Activated T-cell treated with anti-CD3 and anti-CD28 coated beads for 48 hours (primary cell): ENCODE results near the gene PTPN1.
"Not testable (repeated sequence)": the region's sequence is repeated elsewhere in the genome, so short reads cannot be mapped to it uniquely, and the experiment has no call there.

Experiments
- DNase-seq: peaks from one replicate; pipeline ENCODE4 v3.0.0-alpha.2; 2020; ENCODE audit warnings: low read depth

The PTPN1 gene

DNA sequence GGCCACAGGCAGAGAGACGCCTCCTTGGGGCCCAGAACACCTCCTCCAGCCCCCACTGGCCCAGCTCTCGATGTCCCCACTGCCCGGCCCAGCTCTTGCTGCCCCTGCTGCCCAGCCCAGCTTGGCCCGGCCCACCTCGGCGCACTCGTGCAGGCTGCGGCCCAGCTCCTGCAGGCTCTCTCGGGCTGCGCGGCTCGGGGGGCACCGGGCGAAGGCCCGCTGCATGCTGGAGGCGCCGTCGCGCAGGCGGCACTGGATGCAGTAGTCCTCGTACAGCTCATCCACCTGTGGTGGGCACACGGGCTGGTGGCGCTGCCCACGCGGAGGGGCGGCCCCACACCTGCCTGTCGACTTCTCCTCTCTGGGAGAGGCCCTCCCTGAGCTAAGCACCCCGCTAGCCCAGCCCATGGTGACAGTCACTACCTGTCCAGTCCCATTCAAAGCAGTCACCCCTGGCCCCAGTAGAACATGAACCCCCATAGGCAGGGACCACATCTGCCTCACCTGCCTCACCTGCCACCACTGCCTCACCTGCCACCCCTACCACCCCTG is 99.3 kb downstream of the PTPN1 start:
- no peak for DNase-seq

DNA sequence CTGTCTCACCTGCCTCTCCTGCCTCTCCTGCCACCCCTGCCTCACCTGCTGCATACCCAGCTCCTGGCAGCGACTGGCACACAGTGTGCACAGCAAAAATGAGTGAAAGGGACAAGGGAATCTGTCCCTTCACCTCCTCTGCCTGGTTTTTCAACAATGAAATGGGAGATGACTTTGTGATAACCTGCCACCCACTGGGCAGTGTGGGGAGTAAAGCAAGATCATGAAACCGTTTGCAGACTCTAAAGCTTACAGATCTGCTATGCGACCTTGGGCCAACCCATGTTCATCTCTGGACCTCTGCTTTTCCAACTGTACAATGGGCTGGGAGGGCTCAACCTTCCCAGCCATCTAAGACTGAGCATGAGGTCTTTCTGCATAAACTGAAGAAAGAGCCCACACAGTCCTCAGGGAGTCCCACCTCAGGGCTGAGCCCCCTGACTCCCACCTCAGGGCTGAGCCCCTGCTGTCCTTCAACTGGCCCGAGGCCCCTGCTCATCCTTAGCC is 100.1 kb downstream of the PTPN1 start:
- DNase-seq: no peak

DNA sequence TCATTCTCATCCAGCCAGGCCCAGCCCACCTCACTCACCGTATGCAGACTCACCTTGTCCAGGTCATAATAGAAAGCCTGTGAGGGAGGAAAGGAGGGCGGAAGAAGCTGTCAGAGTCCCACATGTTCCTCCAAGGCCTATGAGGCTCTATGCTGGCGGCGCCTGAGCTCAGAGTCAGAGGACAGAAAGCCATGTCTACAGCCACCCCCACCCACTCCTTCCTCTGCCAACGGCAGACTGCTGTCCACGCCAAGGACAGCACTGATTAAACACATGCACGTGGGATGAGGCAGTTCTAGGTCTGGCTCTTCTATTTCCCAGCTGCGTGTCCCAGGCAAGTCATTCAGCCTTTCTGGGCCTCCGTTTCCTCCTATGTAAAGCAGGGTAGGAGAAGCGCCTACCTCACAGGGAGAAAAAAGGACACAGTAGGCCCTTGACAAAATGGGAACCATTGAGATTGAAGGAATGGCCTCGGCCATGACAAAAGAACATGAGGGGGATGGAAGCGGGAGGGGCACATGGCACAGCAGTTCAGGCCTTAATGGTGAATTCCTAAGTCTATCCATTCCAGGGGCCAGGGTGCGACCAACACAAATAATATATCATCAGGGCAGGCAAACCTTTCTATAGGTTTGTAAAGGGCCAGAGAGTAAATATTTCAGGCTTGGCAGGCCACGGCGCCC is 101.1 kb downstream of the PTPN1 start:
- no peak for DNase-seq

DNA sequence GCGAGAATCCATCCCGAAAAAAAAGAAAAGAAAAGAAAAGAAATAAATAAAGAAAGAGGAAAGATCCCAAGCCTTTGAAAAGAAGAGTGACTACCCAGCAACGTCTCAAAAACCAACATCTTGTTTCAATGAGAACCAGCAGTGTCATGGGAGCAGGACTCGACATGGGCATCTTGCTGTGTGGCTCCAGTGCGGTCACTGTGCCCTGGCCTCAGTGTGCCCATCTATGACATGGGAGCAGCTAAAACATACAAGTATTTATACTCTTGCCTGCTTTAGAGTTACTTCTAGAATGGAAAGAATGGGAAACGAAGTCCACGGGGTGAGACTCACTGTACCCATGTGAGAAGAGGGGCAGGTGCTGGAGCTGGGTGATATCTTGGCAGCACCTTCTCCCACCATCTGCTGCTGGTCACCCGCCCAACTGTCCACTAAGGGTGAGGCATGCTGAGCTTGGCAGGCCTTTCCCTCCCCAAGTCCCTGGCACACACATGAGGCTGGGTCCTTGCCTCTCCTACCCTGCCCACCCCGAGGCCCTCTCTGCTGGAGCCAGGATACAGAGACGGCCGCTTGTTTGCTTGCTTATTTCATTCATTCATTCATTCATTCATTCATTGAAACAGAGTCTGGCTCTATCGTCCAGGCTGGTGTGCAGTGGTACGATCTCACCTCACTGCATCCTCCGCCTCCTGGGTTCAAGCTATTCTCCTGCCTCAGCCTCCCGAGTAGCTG is 103.4 kb downstream of the PTPN1 start:
- DNase-seq: no peak

DNA sequence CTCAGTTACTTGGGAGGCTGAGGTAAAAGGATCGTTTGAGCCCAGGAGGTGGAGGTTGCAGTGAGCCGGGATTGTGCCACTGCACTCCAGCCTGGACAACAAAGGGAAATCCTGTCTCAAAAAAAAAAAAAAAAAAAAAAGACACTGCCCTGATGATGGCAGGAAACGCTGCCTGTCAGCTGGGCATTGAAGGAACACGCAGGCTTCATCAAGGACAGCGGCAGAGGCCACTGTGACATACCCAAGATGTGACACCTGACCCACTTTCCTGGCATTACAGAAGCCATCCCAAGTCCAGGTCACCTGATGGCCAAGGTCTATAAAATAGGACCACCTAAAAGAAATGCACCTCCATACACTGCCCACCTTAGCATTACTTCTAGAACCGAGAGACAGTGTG is 105.2 kb downstream of the PTPN1 start:
- DNase-seq: no peak

DNA sequence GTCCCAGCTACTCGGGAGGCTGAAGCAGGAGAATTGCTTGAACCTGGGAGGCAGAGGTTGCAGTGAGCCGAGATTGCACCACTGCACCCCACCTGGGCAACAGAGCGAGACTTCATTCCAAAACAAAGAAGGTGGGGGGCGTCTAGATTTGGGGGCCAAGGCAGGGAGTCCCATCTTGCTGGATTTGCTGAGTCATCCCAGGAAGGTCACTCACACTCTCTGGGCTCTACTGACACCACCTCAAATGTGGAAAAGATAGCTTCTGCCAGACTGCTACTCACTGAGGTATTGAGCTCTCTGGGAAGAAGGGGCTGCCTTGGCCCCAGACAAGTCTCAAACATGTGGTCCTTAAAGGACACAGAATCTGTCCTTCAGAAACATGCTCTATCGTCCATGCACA is 106.8 kb downstream of the PTPN1 start:
- DNase-seq: no peak

DNA sequence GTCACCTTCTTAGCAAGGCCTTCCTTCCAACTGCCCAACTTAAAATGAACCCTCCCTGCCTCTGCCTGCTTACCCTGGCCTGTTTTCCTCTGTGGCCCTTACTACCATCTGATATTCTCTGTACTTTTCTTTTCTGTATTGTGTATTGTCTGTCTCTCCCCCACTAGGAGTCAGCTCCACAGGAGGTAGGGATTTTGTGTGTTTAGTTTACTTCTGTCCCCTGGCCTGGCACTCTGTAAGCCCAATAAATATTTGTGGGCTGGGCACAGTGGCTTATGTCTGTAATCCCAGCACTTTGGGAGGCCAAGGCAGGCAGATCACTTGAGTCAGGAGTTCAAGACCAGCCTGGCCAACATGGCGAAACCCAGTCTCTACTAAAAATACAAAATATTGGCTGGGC is 108.4 kb downstream of the PTPN1 start:
- no peak for DNase-seq

DNA sequence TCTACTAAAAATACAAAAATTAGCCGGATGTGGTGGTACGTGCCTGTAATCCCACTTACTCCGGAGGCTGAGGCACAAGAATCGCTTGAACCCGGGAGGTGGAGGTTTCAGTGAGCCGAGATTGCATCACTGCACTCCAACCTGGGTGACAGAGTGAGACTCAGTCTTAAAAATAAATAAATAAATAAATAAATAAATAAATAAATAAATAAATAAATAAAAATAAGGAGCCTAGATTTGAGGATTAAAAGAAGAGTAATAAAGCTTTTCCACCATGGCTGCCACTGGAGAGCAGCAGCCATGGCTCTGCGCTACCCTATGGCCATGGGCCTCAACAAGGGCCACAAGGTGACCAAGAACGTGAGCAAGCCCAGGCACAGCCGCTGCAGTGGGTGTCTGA is 110.3 kb downstream of the PTPN1 start:
- DNase-seq: not testable (repeated sequence)

DNA sequence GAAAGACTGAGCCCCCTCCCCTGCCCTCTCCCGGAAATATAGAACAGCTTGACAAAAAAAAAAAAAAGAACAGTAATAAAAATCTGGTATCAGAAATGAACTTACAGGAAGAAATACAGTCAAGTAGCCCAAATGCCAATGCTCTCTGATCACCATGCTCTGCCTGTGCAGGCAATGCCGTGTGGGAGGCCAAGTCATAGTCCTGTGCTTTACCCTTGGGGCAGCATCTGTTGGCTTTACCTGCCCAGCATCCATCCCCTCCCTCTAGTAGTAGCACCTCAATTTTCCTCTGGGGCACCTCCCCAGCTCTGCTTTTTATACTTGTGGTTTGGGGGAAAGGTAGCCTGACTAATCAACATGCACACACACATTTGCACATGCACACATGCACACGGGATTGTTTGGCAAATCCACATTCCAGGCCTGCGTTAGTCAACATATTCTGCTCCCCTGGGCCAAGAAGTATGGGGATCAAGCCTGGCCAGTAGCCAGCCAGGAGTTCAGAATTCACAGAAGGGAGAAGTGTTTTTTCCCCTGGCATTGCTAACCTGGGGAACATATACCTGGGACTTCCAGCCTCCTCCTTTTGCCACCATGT is 111.0 kb downstream of the PTPN1 start:
- DNase-seq: no peak

DNA sequence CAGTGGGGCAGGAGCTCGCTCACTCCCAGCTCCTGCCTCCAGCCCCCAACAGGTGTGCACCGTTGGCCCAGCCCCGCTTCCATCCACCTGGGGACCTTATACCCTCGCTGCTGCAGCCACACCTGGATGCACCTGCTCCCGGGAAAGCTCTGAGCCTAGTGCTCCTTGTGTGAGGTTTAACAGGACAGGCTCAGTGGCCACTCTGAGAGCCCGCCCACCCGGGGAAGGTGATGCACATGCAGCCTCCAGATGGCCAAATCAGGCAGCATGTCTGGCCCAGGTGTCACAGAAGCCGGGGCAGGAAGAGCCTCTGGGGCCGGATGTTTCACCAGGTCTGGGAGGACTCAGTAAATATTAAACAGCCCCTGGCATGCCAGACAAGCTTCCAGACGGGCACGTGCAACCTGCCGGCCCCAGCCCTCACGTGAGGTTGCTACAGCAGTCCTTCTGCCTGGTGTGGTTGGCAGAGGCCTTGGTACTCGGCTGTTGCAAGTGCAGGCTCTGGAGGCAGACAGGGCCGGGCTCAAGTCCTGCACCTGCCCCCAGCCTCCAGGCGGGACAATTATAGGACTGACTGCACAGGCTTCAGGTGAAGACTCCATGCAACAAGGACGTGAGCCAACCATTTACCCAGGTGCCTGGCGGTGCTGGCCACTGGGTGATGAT is 114.3 kb downstream of the PTPN1 start:
- DNase-seq: no peak

DNA sequence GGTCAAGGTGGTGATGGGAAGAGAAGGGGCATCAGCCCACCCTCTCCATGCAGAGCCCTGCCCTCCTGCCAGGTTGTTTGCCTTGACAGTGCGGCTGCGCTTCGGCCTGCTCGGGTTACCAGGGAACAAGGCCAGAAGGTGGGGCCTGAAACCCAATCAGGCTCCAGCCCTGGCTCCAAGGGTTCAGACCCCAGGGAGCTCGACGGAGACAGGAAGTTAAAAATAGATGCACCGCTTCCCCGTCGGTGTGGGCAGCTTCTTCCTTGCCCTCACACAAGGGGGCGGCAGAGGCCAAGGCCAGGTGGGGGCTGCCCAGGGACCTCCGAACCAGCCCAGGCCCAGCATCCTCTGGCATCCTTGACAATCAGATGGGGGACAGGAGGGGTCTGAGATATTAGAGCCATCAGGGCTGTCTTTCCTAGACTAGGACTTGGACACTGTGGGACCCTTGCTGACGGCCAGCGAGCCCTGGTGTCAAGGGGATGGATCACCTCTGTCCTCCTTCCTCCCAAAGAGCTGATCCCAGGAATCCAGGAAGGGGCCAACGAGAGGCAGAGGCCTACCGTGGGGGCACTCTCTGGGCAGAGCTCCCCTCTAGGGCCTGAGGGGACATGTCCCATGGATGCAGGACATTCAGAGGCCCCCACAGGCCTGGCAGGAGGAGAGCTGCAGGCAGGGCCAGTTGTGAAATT is 115.9 kb downstream of the PTPN1 start:
- peak; percentile 26 for DNase-seq

DNA sequence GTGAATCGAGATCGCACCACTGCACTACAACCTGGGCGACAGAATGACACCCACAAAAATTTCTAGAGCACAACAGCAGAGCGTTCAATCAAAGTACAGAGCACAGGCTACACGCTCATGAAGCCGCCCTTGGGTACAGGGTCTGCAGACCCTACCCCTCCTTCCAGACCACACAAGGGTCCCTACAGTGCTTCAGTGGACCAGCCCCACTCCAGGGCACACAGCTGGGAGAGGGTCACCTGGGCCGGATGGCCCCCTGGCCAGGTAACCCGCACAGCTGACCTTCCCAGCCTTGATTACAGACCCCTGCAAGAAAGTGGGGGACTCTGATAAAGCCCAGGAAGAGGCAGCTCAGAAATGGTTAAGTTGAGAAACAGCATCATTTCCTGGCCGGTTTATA is 117.6 kb downstream of the PTPN1 start:
- no peak for DNase-seq

DNA sequence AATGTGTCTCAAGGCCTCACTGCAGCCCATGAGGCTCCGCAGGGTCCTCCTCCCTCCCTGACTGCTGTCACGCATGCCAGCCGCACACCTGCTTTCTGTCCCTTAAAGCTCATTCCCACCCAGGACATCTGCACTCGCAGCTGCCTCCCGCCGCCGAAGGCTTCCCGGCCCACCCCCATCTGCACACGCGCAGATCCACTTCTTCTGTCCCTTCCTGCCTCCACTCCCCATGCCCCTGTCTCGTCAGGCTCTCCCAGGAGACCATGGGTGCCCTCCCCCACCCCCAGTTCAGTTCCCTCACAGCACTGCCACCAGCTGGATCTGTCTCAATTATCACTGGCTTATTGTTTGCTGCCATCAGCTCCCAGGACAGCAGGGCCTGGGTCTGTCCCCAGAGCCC is 118.1 kb downstream of the PTPN1 start:
- DNase-seq: no peak

DNA sequence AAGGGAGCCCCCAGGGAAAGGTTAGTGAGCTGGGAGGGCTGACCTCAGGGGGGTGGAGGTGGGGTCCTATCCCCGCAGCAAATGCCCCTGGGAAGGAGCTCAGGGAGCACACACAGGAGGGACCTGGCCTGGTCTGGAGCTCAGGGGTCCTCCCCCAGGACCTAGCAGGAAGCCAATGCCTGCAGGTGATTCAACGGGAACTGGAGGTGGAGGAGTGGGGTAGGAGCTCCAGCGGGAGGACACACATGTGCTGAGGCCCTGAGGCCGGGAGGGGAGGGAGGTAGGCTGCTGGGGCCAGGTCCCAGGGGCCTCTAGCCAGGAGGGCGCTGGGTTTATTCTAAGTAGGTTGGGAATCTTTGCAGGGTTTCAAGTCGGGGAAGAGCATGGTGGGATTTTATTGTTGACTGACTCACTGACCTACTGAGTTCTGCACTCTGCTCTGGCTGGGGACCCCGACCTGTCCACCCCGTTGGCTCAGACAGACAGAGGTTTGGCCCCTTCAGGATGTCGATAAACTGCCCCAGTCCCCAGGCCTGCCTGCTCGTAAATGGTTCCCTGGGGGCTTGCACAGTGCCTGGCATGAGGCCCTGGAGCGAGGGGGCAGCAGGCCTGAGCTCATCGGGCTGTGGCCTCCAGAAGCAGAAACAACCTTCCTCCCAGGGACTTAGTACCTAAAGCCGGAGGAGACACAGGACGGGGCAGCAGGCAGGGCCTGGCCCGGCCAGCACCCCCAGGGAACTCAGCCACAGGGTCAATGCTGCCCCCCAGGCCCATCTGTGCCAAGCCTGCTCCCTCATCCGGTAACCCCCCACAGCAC is 118.9 kb downstream of the PTPN1 start:
- DNase-seq: no peak

DNA sequence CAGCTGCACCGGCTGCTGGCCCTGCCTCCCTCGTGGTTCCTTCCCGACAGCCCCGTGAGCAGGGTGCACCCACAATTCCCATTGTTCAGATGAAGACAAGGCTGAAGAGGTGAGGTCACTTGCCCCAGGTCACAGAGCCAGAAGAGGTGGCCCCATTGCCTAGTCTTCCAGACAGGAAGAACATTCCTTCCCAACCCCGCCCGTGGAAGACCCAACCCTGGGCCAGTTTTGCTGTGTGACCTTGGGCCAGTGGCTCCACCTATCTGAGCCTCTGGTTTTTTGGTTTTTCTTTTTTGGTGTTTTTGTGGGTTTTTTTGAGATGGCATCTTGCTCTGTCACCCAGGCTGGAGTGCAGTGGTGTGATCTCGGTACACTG is 119.5 kb downstream of the PTPN1 start:
- DNase-seq: no peak

DNA sequence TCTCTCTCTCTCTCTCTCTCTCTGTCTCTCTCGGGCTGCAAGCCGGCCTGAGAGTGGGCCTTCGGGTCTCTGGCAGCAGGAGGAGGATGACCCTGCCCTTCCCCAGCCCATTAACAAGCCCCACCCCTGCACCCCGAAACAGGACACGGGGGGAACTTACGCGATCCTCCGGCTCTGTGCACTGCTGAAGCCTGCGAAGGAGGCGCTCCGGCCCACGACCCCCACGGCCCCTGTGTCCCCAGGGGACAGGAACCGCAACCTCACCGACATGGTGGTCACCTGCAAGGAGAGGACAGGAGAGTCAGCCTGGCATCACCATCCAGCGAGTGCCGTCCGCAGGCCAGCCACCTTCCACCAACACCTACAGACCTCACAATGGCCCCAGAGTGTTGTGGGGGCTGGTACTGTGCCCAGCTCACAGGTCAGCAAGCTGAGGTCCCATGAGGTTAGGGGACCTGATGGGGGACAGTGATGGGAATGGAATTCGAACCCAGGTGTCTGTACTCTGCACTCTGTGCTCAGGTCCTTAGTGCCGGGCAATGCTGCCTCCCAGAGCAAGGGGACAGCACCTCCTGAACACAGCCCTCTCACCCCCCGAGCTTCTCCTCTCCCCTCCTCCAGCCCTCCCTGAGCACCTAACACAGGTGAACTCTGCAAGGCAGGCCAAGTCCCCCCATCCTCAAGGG is 120.5 kb downstream of the PTPN1 start:
- DNase-seq: no peak

DNA sequence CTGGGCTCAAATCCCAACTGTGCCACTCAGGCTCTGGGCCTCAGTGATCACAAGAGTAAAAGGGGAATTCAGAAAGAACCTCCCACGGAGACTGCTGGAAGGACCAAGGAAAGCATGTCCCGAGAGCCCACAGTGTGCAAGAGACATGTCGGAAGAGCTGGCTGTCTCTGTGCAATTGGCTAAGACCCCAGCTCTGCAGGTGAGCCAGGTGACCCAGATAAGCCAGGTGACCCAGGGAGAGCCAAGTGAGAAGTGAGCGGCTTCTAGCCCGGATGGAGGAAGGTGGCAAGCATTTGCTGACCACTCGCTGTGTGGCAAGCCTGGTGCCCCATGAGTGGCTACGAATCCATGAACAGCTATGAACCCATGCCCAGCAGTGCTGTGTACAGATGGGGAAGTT is 122.1 kb downstream of the PTPN1 start:
- no peak for DNase-seq

DNA sequence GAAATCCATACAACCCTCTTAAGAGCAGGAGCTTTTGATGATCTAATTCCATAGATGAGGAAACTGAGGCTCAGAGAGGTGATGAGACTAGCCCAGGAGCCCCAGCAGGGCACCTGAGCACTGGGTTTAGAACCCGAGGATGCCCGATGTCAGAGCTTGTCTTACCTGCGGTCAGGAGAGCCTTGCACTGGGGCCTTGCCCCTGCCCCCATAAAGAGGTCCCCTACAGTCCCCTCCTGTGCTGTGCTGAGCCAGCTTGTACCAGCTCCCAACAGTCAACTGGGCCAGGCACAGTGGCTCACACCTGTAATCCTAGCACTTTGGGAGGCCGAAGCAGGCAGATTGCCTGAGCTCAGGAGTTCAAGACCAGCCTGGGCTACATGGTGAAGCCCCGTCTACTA is 122.5 kb downstream of the PTPN1 start:
- DNase-seq: no peak

DNA sequence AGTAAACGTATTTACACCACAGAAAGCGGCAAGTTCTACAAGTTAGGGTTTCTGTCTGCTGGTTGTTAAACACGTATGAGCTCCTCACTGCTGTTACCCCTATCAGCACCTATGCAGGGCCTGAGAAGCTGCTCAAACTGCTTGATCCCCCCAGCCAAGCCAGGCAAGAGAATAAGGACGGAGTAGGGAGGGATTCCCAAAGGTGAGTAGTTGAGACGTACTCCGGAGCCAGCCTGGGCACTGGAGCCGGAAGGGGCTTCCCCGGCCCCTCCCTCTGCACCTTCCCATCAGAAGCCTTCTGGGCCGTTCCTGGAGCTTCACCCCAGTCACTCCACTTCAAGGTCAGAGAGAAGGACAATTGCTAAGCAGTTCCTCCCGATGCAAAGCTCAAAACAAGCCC is 123.2 kb downstream of the PTPN1 start:
- DNase-seq: no peak

DNA sequence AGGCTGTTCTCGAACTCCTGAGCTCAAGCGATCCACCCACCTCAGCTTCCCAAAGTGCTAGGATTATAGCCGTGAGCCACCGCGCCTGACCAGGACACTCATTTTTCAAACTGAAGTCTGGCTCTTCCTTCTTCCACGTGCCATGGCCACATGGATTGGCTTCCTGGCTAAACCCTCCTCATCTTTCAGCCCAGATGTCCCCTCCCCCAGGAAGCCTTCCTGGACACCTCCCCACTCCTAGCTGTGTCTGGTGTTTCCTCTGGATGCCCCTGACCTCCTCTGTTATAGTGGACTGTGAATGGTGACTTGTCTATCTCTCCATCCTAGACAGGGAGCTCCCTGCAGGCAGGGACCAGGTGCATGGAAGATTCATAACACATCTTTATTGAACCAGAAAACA is 124.0 kb downstream of the PTPN1 start:
- no peak for DNase-seq
